Activated naive CD4-positive, alpha-beta T cell treated with anti-CD3 and anti-CD28 coated beads, Interleukin-2, amount 50 U/mL, for 16 hours (primary cell): ENCODE results near the gene AMPD3.
A peak's percentile ranks its signal among the peaks of the same experiment; 100 is the strongest.
"Not testable (repeated sequence)": the region's sequence is repeated elsewhere in the genome, so short reads cannot be mapped to it uniquely, and the experiment has no call there.

Experiments used
- DNase-seq: peaks from one replicate; pipeline ENCODE4 v3.0.0-alpha.2; 2020

Gene AMPD3

GRCh38 chr11:10454878-10455631 lies at the start of gene AMPD3:
Gene AMPD3, plus strand, starts transcription at chr11:10455264. Its CDS starts 6,256 bp downstream, at chr11:10461520.
- no peak for DNase-seq

- DNase-seq: peak; percentile 50
These were observed 49.0 kb upstream of the AMPD3 start for GRCh38 chr11:10405865-10406592.

GRCh38 chr11:10407055-10407454 lies 48.0 kb upstream of the AMPD3 start:
- no peak for DNase-seq

- DNase-seq: no peak
These were observed 47.0 kb upstream of the AMPD3 start for GRCh38 chr11:10407749-10408685.

GRCh38 chr11:10409207-10409661 lies 45.8 kb upstream of the AMPD3 start:
- no peak for DNase-seq

GRCh38 chr11:10410106-10410843 lies 44.8 kb upstream of the AMPD3 start:
- no peak for DNase-seq

GRCh38 chr11:10410844-10411200 lies 44.2 kb upstream of the AMPD3 start:
- no peak for DNase-seq

- no peak for DNase-seq
These were observed 42.8 kb upstream of the AMPD3 start for GRCh38 chr11:10412266-10412665.

GRCh38 chr11:10413268-10413667 lies 41.8 kb upstream of the AMPD3 start:
- DNase-seq: peak; percentile 38

GRCh38 chr11:10414181-10414580 lies 40.9 kb upstream of the AMPD3 start:
- DNase-seq: no peak

- DNase-seq: no peak
These were observed 40.4 kb upstream of the AMPD3 start for GRCh38 chr11:10414659-10415058.

- no peak for DNase-seq
These were observed 39.2 kb upstream of the AMPD3 start for GRCh38 chr11:10415817-10416392.

GRCh38 chr11:10418259-10418949 lies 36.7 kb upstream of the AMPD3 start:
- DNase-seq: no peak

GRCh38 chr11:10418950-10419310 lies 36.1 kb upstream of the AMPD3 start:
- DNase-seq: no peak

- DNase-seq: no peak
These were observed 28.6 kb upstream of the AMPD3 start for GRCh38 chr11:10426475-10426874.

GRCh38 chr11:10428453-10428852 lies 26.6 kb upstream of the AMPD3 start:
- DNase-seq: no peak

- DNase-seq: no peak
These were observed 25.5 kb upstream of the AMPD3 start for GRCh38 chr11:10429526-10429925.

GRCh38 chr11:10432493-10432892 lies 22.6 kb upstream of the AMPD3 start:
- DNase-seq: no peak

GRCh38 chr11:10432971-10433370 lies 22.1 kb upstream of the AMPD3 start:
- no peak for DNase-seq

- DNase-seq: no peak
These were observed 18.8 kb upstream of the AMPD3 start for GRCh38 chr11:10436224-10436623.

- not testable (repeated sequence) for DNase-seq
These were observed 18.4 kb upstream of the AMPD3 start for GRCh38 chr11:10436683-10437082.

GRCh38 chr11:10438458-10438857 lies 16.6 kb upstream of the AMPD3 start:
- no peak for DNase-seq
